IPS-11a (cell line): ENCODE measurements around the gene HPS1.

ENCODE experiments used
- H3K4me3 ChIP-seq: one replicate; pipeline ENCODE4 v1.5.1; 2013; ENCODE audit warnings: low read depth, low read length, control low read depth

The HPS1 gene

GRCh38 chr10:98370831-98371820 is 75.6 kb downstream of the HPS1 start:
- H3K4me3 ChIP-seq: no peak overlapping the region

- no peak overlapping the region for H3K4me3 ChIP-seq
Measured at GRCh38 chr10:98369801-98370200, 76.9 kb downstream of the HPS1 start.

- no peak overlapping the region for H3K4me3 ChIP-seq
Measured at GRCh38 chr10:98368644-98369043, 78.1 kb downstream of the HPS1 start.

- H3K4me3 ChIP-seq: no peak overlapping the region
Measured at GRCh38 chr10:98367604-98368451, 78.9 kb downstream of the HPS1 start.
